ENCODE data around the gene SPATA31C1. TPM values are rescaled to one million over a fixed set of nuclear protein-coding genes. Genes with fewer than 3 reads are reported as not detected.
"Not testable (repeated sequence)": the region's sequence is repeated elsewhere in the genome, so short reads cannot be mapped to it uniquely, and the experiment has no call there.

The SPATA31C1 gene
- total RNA-seq (not detected), polyA plus RNA-seq (not detected)
- long read RNA-seq, donor 1 = 0 reads
- long read RNA-seq, donor 2 = 0 reads

- H3K36me3 ChIP-seq (ENCODE audit: insufficient read depth in 1 of 2, low read depth in 1 of 2); DNase-seq; H3K4me1 ChIP-seq; H3K4me3 ChIP-seq; H3K27ac ChIP-seq; intact Hi-C loops (cut with DNase I); H3K9me3 ChIP-seq; H3K27me3 ChIP-seq (ENCODE audit: insufficient read depth in 3 of 3, low read length in 2 of 3); ATAC-seq: not testable (repeated sequence)
- no CpG with 5 or more reads among the region's 8 CpGs for WGBS, 3 donors
These were observed at the start of gene SPATA31C1 for GRCh38 chr9:87917662-87918061. TSS of gene SPATA31C1 (plus strand) at chr9:87917962.

DNA sequence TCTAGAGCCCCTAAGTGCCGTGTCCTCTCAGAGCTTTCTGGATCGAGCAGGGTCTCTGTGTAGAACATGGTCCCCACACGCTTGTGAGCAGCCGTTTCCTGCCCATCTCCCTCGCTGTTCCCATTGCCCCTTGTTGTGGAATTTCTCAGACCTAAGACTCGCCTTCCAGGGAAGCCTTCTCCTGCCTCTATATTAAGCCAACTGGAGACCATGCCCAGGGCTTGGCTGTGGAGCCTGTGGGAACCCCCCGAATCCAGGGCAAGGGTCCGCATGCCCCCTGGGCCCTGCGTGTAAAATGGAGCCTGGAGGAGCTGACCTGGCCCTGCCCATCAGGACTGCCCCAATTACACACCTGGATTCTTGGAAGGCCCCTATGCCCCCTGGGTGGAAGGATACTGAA is 49.6 kb upstream of the SPATA31C1 start:
- 92 to 97% (median 93%) methylated on average over 9 of the region's 9 CpGs for WGBS, 3 donors
- DNase-seq (no peak), ATAC-seq (no peak)
- Histone ChIP-seq H3K9me3 (no peaks in the 10 kb centered on the region), H3K4me1 (no peaks in the 10 kb centered on the region), H3K4me3 (no peak overlapping the region), H3K27ac (no peak overlapping the region), H3K27me3 (ENCODE audit: insufficient read depth in 3 of 3, low read length in 2 of 3) (no peaks in the 10 kb centered on the region), H3K36me3 (ENCODE audit: insufficient read depth in 1 of 2, low read depth in 1 of 2) (no peaks in the 10 kb centered on the region)
- TF ChIP-seq CTCF (IDR thresholded peaks at IDR 0.05) = no peak
- intact Hi-C loops (cut with DNase I) = no loop called here

GRCh38 chr9:87868635-87869034 is 49.1 kb upstream of the SPATA31C1 start:
- H3K4me3 ChIP-seq = no peak overlapping the region
- intact Hi-C loops (cut with DNase I) = no loop called here
- DNase-seq (no peak), ATAC-seq (no peak)
- no peaks in the 10 kb centered on the region for H3K4me1 ChIP-seq
- no peak for TF ChIP-seq CTCF (IDR thresholded peaks at IDR 0.05)
- 77 to 88% (median 82%) methylated on average over 3 of the region's 3 CpGs for WGBS, 3 donors
- no peak overlapping the region for H3K27ac ChIP-seq
- no peaks in the 10 kb centered on the region for H3K36me3 ChIP-seq (ENCODE audit: insufficient read depth in 1 of 2, low read depth in 1 of 2)
- H3K27me3 ChIP-seq (ENCODE audit: insufficient read depth in 3 of 3, low read length in 2 of 3) = no peaks in the 10 kb centered on the region
- no peaks in the 10 kb centered on the region for H3K9me3 ChIP-seq

DNA sequence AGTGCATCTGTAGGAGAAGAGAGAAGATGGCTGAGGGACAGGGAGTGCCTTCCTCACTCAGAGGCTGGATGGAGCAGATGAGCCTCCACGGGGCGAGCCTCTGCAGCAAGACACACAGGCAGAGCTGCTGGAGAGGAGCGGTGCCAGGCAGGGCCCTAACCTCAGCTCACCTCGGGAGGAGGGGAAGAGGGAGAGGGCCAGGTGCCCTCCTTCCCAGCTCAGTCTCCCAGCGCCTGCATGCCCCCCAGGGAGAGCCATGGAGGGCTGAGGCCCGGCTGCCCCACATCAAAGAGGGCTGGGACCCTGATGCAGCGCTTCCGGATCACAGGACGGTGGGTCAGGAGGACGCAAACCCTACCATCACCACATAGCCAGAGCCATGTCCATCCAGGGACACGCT is 48.7 kb upstream of the SPATA31C1 start:
- no peaks in the 10 kb centered on the region for H3K36me3 ChIP-seq (ENCODE audit: insufficient read depth in 1 of 2, low read depth in 1 of 2)
- no peaks in the 10 kb centered on the region for H3K27me3 ChIP-seq (ENCODE audit: insufficient read depth in 3 of 3, low read length in 2 of 3)
- H3K4me3 ChIP-seq = no peak overlapping the region
- ATAC-seq (no peak), DNase-seq (no peak)
- H3K4me1 ChIP-seq = no peaks in the 10 kb centered on the region
- no peak for TF ChIP-seq CTCF (IDR thresholded peaks at IDR 0.05)
- H3K9me3 ChIP-seq = no peaks in the 10 kb centered on the region
- intact Hi-C loops (cut with DNase I) = no loop called here
- H3K27ac ChIP-seq = no peak overlapping the region
- 86 to 92% (median 89%) methylated on average over 9 to 11 of the region's 11 CpGs for WGBS, 3 donors

GRCh38 chr9:87871425-87872078 is 46.2 kb upstream of the SPATA31C1 start:
- H3K4me1 ChIP-seq = no peaks in the 10 kb centered on the region
- intact Hi-C loops (cut with DNase I) = no loop called here
- H3K4me3 ChIP-seq = no peak overlapping the region
- DNase-seq (no peak), ATAC-seq (no peak)
- 85 to 87% (median 86%) methylated on average over 7 of the region's 7 CpGs for WGBS, 3 donors
- no peaks in the 10 kb centered on the region for H3K36me3 ChIP-seq (ENCODE audit: insufficient read depth in 1 of 2, low read depth in 1 of 2)
- no peak overlapping the region for H3K27ac ChIP-seq
- no peaks in the 10 kb centered on the region for H3K9me3 ChIP-seq
- H3K27me3 ChIP-seq (ENCODE audit: insufficient read depth in 3 of 3, low read length in 2 of 3) = no peaks in the 10 kb centered on the region
- no peak for TF ChIP-seq CTCF (IDR thresholded peaks at IDR 0.05)
